ENCODE measurements around the gene LDB3. TPM values are rescaled to one million over a fixed set of nuclear protein-coding genes. Genes with fewer than 3 reads are reported as not detected.
A peak's percentile ranks its signal among the peaks of the same experiment; 100 is the strongest.

Gene LDB3
- total RNA-seq, 1 donor from 2014 or later, result 0.22 TPM

- no peak for TF ChIP-seq CTCF (IDR thresholded peaks at IDR 0.05; ENCODE audit: unreplicated experiment)
- no peaks in the 10 kb centered on the region for H3K27me3 Mint-ChIP-seq (ENCODE audit: low read depth)
- no peak overlapping the region for H3K4me3 Mint-ChIP-seq
- peaks cover 31% of the 10 kb centered on the region for H3K9me3 Mint-ChIP-seq
- DNase-seq (ENCODE audit: low spot score in 2 of 2, unreplicated experiment in 2 of 2), result no peak
- peaks cover 25% of the 10 kb centered on the region for H3K36me3 Mint-ChIP-seq
- no peak overlapping the region for H3K27ac Mint-ChIP-seq
- peaks cover 15% of the 10 kb centered on the region for H3K4me1 Mint-ChIP-seq
Measured at GRCh38 chr10:86779220-86780017, 111.1 kb downstream of the LDB3 start.

- Mint-ChIP-seq H3K27me3 (ENCODE audit: low read depth) (no peaks in the 10 kb centered on the region), H3K4me1 (peaks cover 10% of the 10 kb centered on the region), H3K9me3 (peaks cover 35% of the 10 kb centered on the region), H3K4me3 (no peak overlapping the region), H3K27ac (no peak overlapping the region), H3K36me3 (peaks cover 28% of the 10 kb centered on the region)
- TF ChIP-seq CTCF (IDR thresholded peaks at IDR 0.05; ENCODE audit: unreplicated experiment), result no peak
- DNase-seq (ENCODE audit: low spot score in 2 of 2, unreplicated experiment in 2 of 2), result no peak
Measured at GRCh38 chr10:86782701-86783418, 114.5 kb downstream of the LDB3 start.

- H3K36me3 Mint-ChIP-seq, result peaks cover 18% of the 10 kb centered on the region
- TF ChIP-seq CTCF (IDR thresholded peaks at IDR 0.05; ENCODE audit: unreplicated experiment), result no peak
- H3K9me3 Mint-ChIP-seq, result peaks cover 27% of the 10 kb centered on the region
- H3K27me3 Mint-ChIP-seq (ENCODE audit: low read depth), result no peaks in the 10 kb centered on the region
- H3K4me1 Mint-ChIP-seq, result peaks cover 10% of the 10 kb centered on the region
- no peak overlapping the region for H3K4me3 Mint-ChIP-seq
- H3K27ac Mint-ChIP-seq, result peak overlapping the region; percentile 3
- DNase-seq (ENCODE audit: low spot score in 2 of 2, unreplicated experiment in 2 of 2), result no peak
Measured at GRCh38 chr10:86785037-86785436, 116.7 kb downstream of the LDB3 start.

Other genes with a start within 250 kb of the LDB3 start
- 42.8 to 43.4 TPM (median 43.3 TPM) in 3 replicates for gene WAPL, start 146.7 kb upstream of the LDB3 start, total RNA-seq
- not detected in 3 replicates for gene OPN4, start 14.0 kb upstream of the LDB3 start, total RNA-seq
- gene BMPR1A, start 88.1 kb downstream of the LDB3 start, total RNA-seq, result 96.1 to 106 TPM (median 100.0 TPM) in 3 replicates

All from mesothelial cell of epicardium (in vitro differentiated cells).